ENCODE results near the gene VTI1A. TPM values are rescaled to one million over a fixed set of nuclear protein-coding genes. Genes with fewer than 3 reads are reported as not detected.

VTI1A gene
- total and polyA plus RNA-seq, 2 of the 4 experiments (the other 2 are of a cell fraction) = 9.7 to 24.9 TPM

GRCh38 chr10:112481602-112482001 is 34.6 kb downstream of the VTI1A start:
- Histone ChIP-seq H3K79me1 (ENCODE audit: low read depth in 1 of 2, low read length in 2 of 2) (peaks cover 3 to 10% of the 10 kb centered on the region in 2 experiments; a peak in 2 of 4 replicates), H2BK20ac (ENCODE audit: low read depth, low read length) (no peak overlapping the region), H4K8ac (ENCODE audit: low read depth in 2 of 2, low read length in 2 of 2) (no peak overlapping the region), H4K20me1 (ENCODE audit: insufficient read depth, low read length) (no peaks in the 10 kb centered on the region), H3K4me2 (ENCODE audit: low read depth, low read length) (no peak overlapping the region), H3K9me1 (ENCODE audit: insufficient read depth, low read length) (no peaks in the 10 kb centered on the region; the same call in 1 of the 2 replicates), H3K18ac (ENCODE audit: low read depth, low read length) (no peak overlapping the region), H4K5ac (ENCODE audit: low read depth, low read length) (no peak overlapping the region), H2BK5ac (ENCODE audit: low read depth, low read length, poor library complexity, severe bottlenecking) (no peak overlapping the region), H3K36me3 (ENCODE audit: control insufficient read depth, insufficient read depth, low read length) (no peaks in the 10 kb centered on the region), H3K9me3 (ENCODE audit: control insufficient read depth, insufficient read depth, low read length) (no peaks in the 10 kb centered on the region), H2AK9ac (replicated peaks; ENCODE audit: low read depth, low read length, poor library complexity) (no peak overlapping the region), H3K9ac (ENCODE audit: low read depth, low read length) (no peak overlapping the region), H2BK15ac (ENCODE audit: low read depth, low read length) (no peak overlapping the region), H4K91ac (ENCODE audit: insufficient read depth, low read depth, low read length) (no peak overlapping the region), H3K14ac (replicated peaks; ENCODE audit: low read depth, low read length) (no peak overlapping the region), H2BK120ac (ENCODE audit: low read depth, low read length) (no peak overlapping the region), H2AK5ac (ENCODE audit: low read depth, low read length) (no peak overlapping the region), H3K4me3 (ENCODE audit: insufficient read depth, low read depth, low read length) (no peak overlapping the region), H3K23ac (ENCODE audit: low read depth, low read length) (no peak overlapping the region), H3K56ac (ENCODE audit: extremely low read depth, insufficient read depth, low read length) (no peak overlapping the region), H2AFZ (replicated peaks; ENCODE audit: low read length, poor library complexity) (no peak overlapping the region), H3K27me3 (ENCODE audit: control insufficient read depth, insufficient read depth, low read length) (no peaks in the 10 kb centered on the region), H3K4ac (ENCODE audit: low read depth, low read length) (no peak overlapping the region), H3K27ac (ENCODE audit: insufficient read depth, low read length) (no peak overlapping the region), H3K4me1 (ENCODE audit: control insufficient read depth, insufficient read depth, low read length) (no peaks in the 10 kb centered on the region)
- TF ChIP-seq MXI1 (IDR thresholded peaks at IDR 0.05; ENCODE audit: borderline replicate concordance, low read depth, low read length) (no peak), CEBPB (IDR thresholded peaks at IDR 0.05; ENCODE audit: low read depth, low read length) (no peak), CHD1 (IDR thresholded peaks at IDR 0.05; ENCODE audit: low read depth, low read length) (no peak), POLR2A (IDR thresholded peaks at IDR 0.05; ENCODE audit: low read depth, low read length) (no peak), FOS (IDR thresholded peaks at IDR 0.05; ENCODE audit: low read depth, low read length) (no peak), RFX5 (IDR thresholded peaks at IDR 0.05; ENCODE audit: low read depth, low read length) (no peak), CTCF (conservative IDR thresholded peaks at IDR 0.05; ENCODE audit: low read depth, low read length) (no peak), MAFK (IDR thresholded peaks at IDR 0.05; ENCODE audit: low read depth, low read length) (no peak), MAZ (IDR thresholded peaks at IDR 0.05; ENCODE audit: borderline replicate concordance, low read depth, low read length) (no peak), NFE2L2 (IDR thresholded peaks at IDR 0.05; ENCODE audit: low read depth, low read length) (no peak), RAD21 (IDR thresholded peaks at IDR 0.05; ENCODE audit: low read length) (no peak), ELK1 (IDR thresholded peaks at IDR 0.05; ENCODE audit: borderline replicate concordance, low read depth, low read length) (no peak), USF2 (IDR thresholded peaks at IDR 0.05; ENCODE audit: low read depth, low read length) (no peak), RCOR1 (IDR thresholded peaks at IDR 0.05; ENCODE audit: insufficient replicate concordance, low read length) (no peak), BHLHE40 (IDR thresholded peaks at IDR 0.05; ENCODE audit: low read depth, low read length) (no peak), SMC3 (IDR thresholded peaks at IDR 0.05; ENCODE audit: low read depth, low read length) (no peak)
- no peak for ATAC-seq (ENCODE audit: low read depth)
- BruUV-seq (replicated peaks) = no TSS peak
- in situ Hi-C loops (cut with MboI; ENCODE audit: low sequenced_read_pairs) (no loop called here), intact Hi-C loops (cut with micrococcal nuclease) (no loop called here), dilution Hi-C loops (cut with HindIII; ENCODE audit: low sequenced_read_pairs, unreplicated experiment) (no loop called here)
- POLR2A ChIA-PET (ENCODE audit: unreplicated experiment) = no interaction called here
- CTCF ChIA-PET = interaction anchor here (1.4 kb wide), 1 partner anchor 9 kb away, joined by 4 read pairs; no protein-coding TSS in a partner anchor
- no CpG with 5 or more reads among the region's 3 CpGs for WGBS, 2 experiments (ENCODE audit: extremely low coverage in 2 of 2, insufficient read length in 1 of 2)
- DNase-seq = no peak

All from IMR-90 (cell line).